GM21515 (cell line): ENCODE data around the gene CSNK2A1.
A peak's percentile ranks its signal among the peaks of the same experiment; 100 is the strongest.
"Not testable (repeated sequence)": the region's sequence is repeated elsewhere in the genome, so short reads cannot be mapped to it uniquely, and the experiment has no call there.

Experiments
- ATAC-seq: cut with Tn5 transposase; IDR thresholded peaks from one replicate; pipeline ENCODE4 v1.9.1; 2021; ENCODE audit not compliant: unreplicated experiment

Gene CSNK2A1

GRCh38 chr20:460707-461106 is 82.9 kb downstream of the CSNK2A1 start:
- no peak for ATAC-seq

- ATAC-seq, result no peak
These were observed 83.4 kb downstream of the CSNK2A1 start for GRCh38 chr20:460180-460579.

GRCh38 chr20:458776-459175 is 84.8 kb downstream of the CSNK2A1 start:
- ATAC-seq, result no peak

- no peak for ATAC-seq
These were observed 88.6 kb downstream of the CSNK2A1 start for GRCh38 chr20:454951-455350.

GRCh38 chr20:452021-452420 is 91.6 kb downstream of the CSNK2A1 start:
- ATAC-seq, result not testable (repeated sequence)

- no peak for ATAC-seq
These were observed 97.9 kb downstream of the CSNK2A1 start for GRCh38 chr20:445514-446336.

- ATAC-seq, result no peak
These were observed 98.6 kb downstream of the CSNK2A1 start for GRCh38 chr20:444862-445426.

- ATAC-seq, result no peak
These were observed 99.5 kb downstream of the CSNK2A1 start for GRCh38 chr20:444117-444516.

- ATAC-seq, result no peak
These were observed 100.3 kb downstream of the CSNK2A1 start for GRCh38 chr20:443223-443775.

- ATAC-seq, result no peak
These were observed 103.0 kb downstream of the CSNK2A1 start for GRCh38 chr20:440636-441035.

- ATAC-seq, result no peak
These were observed 103.4 kb downstream of the CSNK2A1 start for GRCh38 chr20:440148-440547.

GRCh38 chr20:438571-439469 is 104.8 kb downstream of the CSNK2A1 start:
- no peak for ATAC-seq

GRCh38 chr20:437787-438486 is 105.7 kb downstream of the CSNK2A1 start:
- no peak for ATAC-seq

- ATAC-seq, result no peak
These were observed 107.1 kb downstream of the CSNK2A1 start for GRCh38 chr20:436476-436875.

- ATAC-seq, result no peak
These were observed 108.0 kb downstream of the CSNK2A1 start for GRCh38 chr20:435558-435957.

- no peak for ATAC-seq
These were observed 108.8 kb downstream of the CSNK2A1 start for GRCh38 chr20:434661-435419.

GRCh38 chr20:434221-434620 is 109.4 kb downstream of the CSNK2A1 start:
- no peak for ATAC-seq

- ATAC-seq, result peak; percentile 66
These were observed 110.2 kb downstream of the CSNK2A1 start for GRCh38 chr20:433300-433975.

- no peak for ATAC-seq
These were observed 110.8 kb downstream of the CSNK2A1 start for GRCh38 chr20:432677-433299.
